K562 (cell line): ENCODE measurements around the gene FOSL1. TPM values are rescaled to one million over a fixed set of nuclear protein-coding genes. Genes with fewer than 3 reads are reported as not detected.

Experiments
- ATF7 ChIP-seq: fragments of 450-650 bp; IDR thresholded peaks from 2 replicates; pipeline ENCODE4 v1.7.1; 2014; ENCODE audit warnings: mild to moderate bottlenecking, moderate library complexity
- CBFA2T2 ChIP-seq: fragments of 450-650 bp; conservative IDR thresholded peaks from 2 replicates; pipeline ENCODE4 v1.6.1; 2017; ENCODE audit warnings: mild to moderate bottlenecking
- CBX1 ChIP-seq: sonication (generic); IDR thresholded peaks from 2 replicates; pipeline ENCODE4 v1.6.1; 2016; ENCODE audit warnings: antibody characterized with exemption, low read depth, mild to moderate bottlenecking
- FOS ChIP-seq: IDR thresholded peaks from 3 replicates; pipeline ENCODE4 v1.6.1; 2011; ENCODE audit not compliant: insufficient read length; ENCODE audit errors: extremely low read depth
- KDM2B ChIP-seq: fragments of 250-450 bp; sonication (Bioruptor Pico); IDR thresholded peaks from 2 replicates; pipeline ENCODE4 v1.8.0; 2021; ENCODE audit warnings: mild to moderate bottlenecking, moderate library complexity
- KLF10 ChIP-seq: fragments of 250-450 bp; sonication (Bioruptor Pico); IDR thresholded peaks from 2 replicates; pipeline ENCODE4 v1.6.1; 2021; ENCODE audit warnings: matching md5 sums
- LEF1 ChIP-seq: fragments of 450-650 bp; IDR thresholded peaks from 2 replicates; pipeline ENCODE4 v1.6.1; 2016; ENCODE audit warnings: mild to moderate bottlenecking
- MEF2A ChIP-seq: IDR thresholded peaks from 2 replicates; pipeline ENCODE4 v1.6.1; 2011; ENCODE audit warnings: low read depth, mild to moderate bottlenecking, low read length, moderate library complexity; ENCODE audit not compliant: control insufficient read depth
- MXI1 ChIP-seq: IDR thresholded peaks from 2 replicates; pipeline ENCODE4 v1.6.1; 2011; ENCODE audit warnings: low read depth, mild to moderate bottlenecking, improper control_type of control experiment, low read length
- NBN ChIP-seq: fragments of 450-650 bp; IDR thresholded peaks from 2 replicates; pipeline ENCODE4 v1.6.1; 2016; ENCODE audit warnings: low read depth, mild to moderate bottlenecking
- POLR2B ChIP-seq: fragments of 450-650 bp; IDR thresholded peaks from 2 replicates; pipeline ENCODE4 v1.6.1; 2018; ENCODE audit warnings: low read depth; ENCODE audit not compliant: partially characterized antibody
- POLR3G ChIP-seq: IDR thresholded peaks from 2 replicates; pipeline ENCODE4 v1.6.1; 2011; ENCODE audit not compliant: insufficient read length, insufficient replicate concordance; ENCODE audit errors: extremely low read depth
- RB1 ChIP-seq: fragments of 450-650 bp; IDR thresholded peaks from 2 replicates; pipeline ENCODE4 v1.6.1; 2017; ENCODE audit warnings: low read depth, mild to moderate bottlenecking
- TAL1 ChIP-seq: fragments of 450-650 bp; IDR thresholded peaks from 2 replicates; pipeline ENCODE4 v1.6.1; 2016; ENCODE audit warnings: mild to moderate bottlenecking
- ZNF253 ChIP-seq: fragments of 250-450 bp; sonication (Bioruptor Pico); conservative IDR thresholded peaks from 2 replicates; pipeline ENCODE4 v1.6.1; 2021; ENCODE audit warnings: mild to moderate bottlenecking
- ZNF436 ChIP-seq: fragments of 250-450, 450-650 bp; sonication (Bioruptor Pico); formaldehyde crosslinking; IDR thresholded peaks from 2 replicates; pipeline ENCODE4 v1.7.0; 2020; ENCODE audit warnings: mild to moderate bottlenecking
- polyA plus RNA-seq, 8 experiments: library from polyadenylated mRNA; depleted of rRNA in 4 of 8; stranded (reverse) in 5 of 8; unstranded in 3 of 8; fragments of >200 nt; fragmentation: Nextera tagmentation in 2 of 8; fragmentation: Illumina TruSeq in 1 of 8; extraction: Ambion mirVana in 2 of 8; extraction: Trizol in 1 of 8; gene quantifications; 2 replicates each; pipeline versions ENCODE4 v1.2.1 to v1.2.3, GENCODE V29; 2011 to 2014; ENCODE audit warnings: inconsistent platforms in 1 of 8, missing spikeins in 1 of 8
- total RNA-seq, 7 experiments: library from RNA; depleted of rRNA in 6 of 7; stranded (reverse); fragments of >200 nt in 6 of 7; fragmentation: Illumina TruSeq in 2 of 7; extraction: Trizol in 2 of 7; gene quantifications; 2 replicates each; pipeline versions ENCODE4 v1.2.1 to v1.2.3, GENCODE V29; 2011 to 2021; ENCODE audit warnings: low replicate concordance in 1 of 7
- TF ChIP-seq, protein P1 (sequence below): fragments of 250-450 bp; sonication (Bioruptor Pico); IDR thresholded peaks from 2 replicates; pipeline ENCODE4 v1.4.0; 2020; ENCODE audit warnings: mild to moderate bottlenecking
- TF ChIP-seq, protein P2 (sequence below): fragments of 250-450 bp; sonication (Bioruptor Pico); IDR thresholded peaks from 2 replicates; pipeline ENCODE4 v1.4.0; 2020; ENCODE audit warnings: mild to moderate bottlenecking, moderate library complexity
- TF ChIP-seq, protein P3 (sequence below), 2 experiments: IDR thresholded peaks; 2 replicates each; pipeline ENCODE4 v1.6.1; 2011; ENCODE audit warnings: borderline replicate concordance in 1 of 2, control low read depth in 1 of 2, low read depth in 1 of 2, low read length in 1 of 2, mild to moderate bottlenecking in 1 of 2, mixed read lengths in 1 of 2, moderate library complexity in 1 of 2; ENCODE audit not compliant: insufficient read depth in 1 of 2, insufficient read length in 1 of 2, poor library complexity in 1 of 2, severe bottlenecking in 1 of 2; ENCODE audit errors: extremely low read depth in 1 of 2
- TF ChIP-seq, protein P4 (sequence below), 3 experiments: fragments of 200-800 bp in 1 of 3; sonication (Bioruptor generic) in 1 of 3; sonication (generic) in 1 of 3; formaldehyde crosslinking in 1 of 3; IDR thresholded peaks; 2 replicates each; pipeline versions ENCODE4 v1.6.1 to v1.8.0; 2016 to 2022; ENCODE audit warnings: mild to moderate bottlenecking in 2 of 3, missing compliant biosample characterization in 2 of 3, missing genetic modification characterization in 2 of 3, missing genetic modification reagents in 1 of 3

The FOSL1 gene
- total and polyA plus RNA-seq, 9 of the 15 experiments (the other 6 are each of a cell fraction or from before 2014, with no cell fraction given) = 3.5 to 39.6 (median 10.0) TPM

DNA sequence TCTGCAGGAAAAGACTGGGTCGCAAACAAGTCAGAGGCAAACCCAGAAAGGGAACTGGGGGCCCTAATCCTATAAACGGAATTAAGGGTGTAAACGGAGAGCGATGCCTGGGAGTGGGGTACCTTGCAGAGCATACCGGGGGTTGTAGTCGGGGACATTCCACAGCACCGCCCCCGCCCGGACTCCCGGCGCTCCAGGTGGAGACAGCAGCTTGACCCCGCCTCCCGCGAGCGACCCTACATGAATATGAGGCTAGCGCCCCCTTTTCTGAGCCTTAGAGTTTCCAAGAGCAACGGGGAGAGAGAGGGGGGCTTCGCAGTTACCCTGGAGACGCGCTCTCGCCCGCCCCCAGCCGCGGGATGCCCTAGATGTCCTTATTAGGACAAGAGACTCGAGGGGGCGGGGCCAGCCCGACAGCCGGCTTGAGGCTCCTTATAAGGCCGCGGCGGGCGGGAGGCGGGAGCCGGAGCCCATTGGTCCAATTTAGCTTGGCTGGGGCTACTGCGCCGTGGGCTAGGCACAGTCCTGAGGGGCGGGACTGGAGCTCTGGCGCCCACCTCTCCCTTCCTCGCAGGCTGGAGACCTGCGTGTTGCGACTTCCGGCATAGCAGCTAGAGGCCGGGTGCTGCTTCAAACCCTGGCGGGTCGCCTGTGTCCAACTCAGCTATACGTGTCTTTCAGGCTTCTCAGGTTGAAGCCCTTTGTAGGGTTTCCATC lies 40.9 kb downstream of the FOSL1 start (continued):
- TF ChIP-seq, protein P1, sequence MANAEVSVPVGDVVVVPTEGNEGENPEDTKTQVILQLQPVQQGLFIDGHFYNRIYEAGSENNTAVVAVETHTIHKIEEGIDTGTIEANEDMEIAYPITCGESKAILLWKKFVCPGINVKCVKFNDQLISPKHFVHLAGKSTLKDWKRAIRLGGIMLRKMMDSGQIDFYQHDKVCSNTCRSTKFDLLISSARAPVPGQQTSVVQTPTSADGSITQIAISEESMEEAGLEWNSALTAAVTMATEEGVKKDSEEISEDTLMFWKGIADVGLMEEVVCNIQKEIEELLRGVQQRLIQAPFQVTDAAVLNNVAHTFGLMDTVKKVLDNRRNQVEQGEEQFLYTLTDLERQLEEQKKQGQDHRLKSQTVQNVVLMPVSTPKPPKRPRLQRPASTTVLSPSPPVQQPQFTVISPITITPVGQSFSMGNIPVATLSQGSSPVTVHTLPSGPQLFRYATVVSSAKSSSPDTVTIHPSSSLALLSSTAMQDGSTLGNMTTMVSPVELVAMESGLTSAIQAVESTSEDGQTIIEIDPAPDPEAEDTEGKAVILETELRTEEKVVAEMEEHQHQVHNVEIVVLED (CRISPR knock-in tag) = no peak
- TF ChIP-seq, protein P2, sequence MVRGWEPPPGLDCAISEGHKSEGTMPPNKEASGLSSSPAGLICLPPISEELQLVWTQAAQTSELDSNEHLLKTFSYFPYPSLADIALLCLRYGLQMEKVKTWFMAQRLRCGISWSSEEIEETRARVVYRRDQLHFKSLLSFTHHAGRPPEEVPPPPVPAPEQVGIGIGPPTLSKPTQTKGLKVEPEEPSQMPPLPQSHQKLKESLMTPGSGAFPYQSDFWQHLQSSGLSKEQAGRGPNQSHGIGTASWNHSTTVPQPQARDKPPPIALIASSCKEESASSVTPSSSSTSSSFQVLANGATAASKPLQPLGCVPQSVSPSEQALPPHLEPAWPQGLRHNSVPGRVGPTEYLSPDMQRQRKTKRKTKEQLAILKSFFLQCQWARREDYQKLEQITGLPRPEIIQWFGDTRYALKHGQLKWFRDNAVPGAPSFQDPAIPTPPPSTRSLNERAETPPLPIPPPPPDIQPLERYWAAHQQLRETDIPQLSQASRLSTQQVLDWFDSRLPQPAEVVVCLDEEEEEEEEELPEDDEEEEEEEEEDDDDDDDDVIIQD (CRISPR knock-in tag) = no peak
- TF ChIP-seq, protein P3, sequence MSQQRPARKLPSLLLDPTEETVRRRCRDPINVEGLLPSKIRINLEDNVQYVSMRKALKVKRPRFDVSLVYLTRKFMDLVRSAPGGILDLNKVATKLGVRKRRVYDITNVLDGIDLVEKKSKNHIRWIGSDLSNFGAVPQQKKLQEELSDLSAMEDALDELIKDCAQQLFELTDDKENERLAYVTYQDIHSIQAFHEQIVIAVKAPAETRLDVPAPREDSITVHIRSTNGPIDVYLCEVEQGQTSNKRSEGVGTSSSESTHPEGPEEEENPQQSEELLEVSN (IDR thresholded peaks at IDR 0.05; ENCODE audit: borderline replicate concordance in 1 of 2, extremely low read depth in 1 of 2, insufficient read depth in 1 of 2, insufficient read length in 1 of 2, low read depth in 1 of 2, low read length in 1 of 2, poor library complexity in 1 of 2, severe bottlenecking in 1 of 2) = peak; percentile 34 to 65
- TF ChIP-seq CBFA2T2 (no peak), POLR2B (peak; percentile 94), POLR3G (no peak), ATF7 (peak; percentile 63; the same call in 1 of the 2 replicates), KLF10 (no peak), MEF2A (no peak), ZNF436 (CRISPR knock-in tag) (no peak), CBX1 (no peak), NBN (peak; percentile 15), KDM2B (CRISPR knock-in tag) (no peak), LEF1 (no peak), FOS (no peak), TAL1 (no peak), MXI1 (peak; percentile 59; the same call in 1 of the 2 replicates), ZNF253 (CRISPR knock-in tag) (no peak), RB1 (peak; percentile 75)
- TF ChIP-seq, protein P4, sequence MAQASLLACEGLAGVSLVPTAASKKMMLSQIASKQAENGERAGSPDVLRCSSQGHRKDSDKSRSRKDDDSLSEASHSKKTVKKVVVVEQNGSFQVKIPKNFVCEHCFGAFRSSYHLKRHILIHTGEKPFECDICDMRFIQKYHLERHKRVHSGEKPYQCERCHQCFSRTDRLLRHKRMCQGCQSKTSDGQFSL (CRISPR knock-in tag; IDR thresholded peaks at IDR 0.05) = no peak
- TF ChIP-seq, protein P4 (tag; IDR thresholded peaks at IDR 0.05) = no peak
